RPMI7951 (cell line): ENCODE data around the gene GATAD2A. TPM values are rescaled to one million over a fixed set of nuclear protein-coding genes. Genes with fewer than 3 reads are reported as not detected.
"Not testable (repeated sequence)": the region's sequence is repeated elsewhere in the genome, so short reads cannot be mapped to it uniquely, and the experiment has no call there.

Experiments used
- DNase-seq: peaks from one replicate; pipeline ENCODE4 v3.0.0-alpha.2; 2012; ENCODE audit warnings: low read depth
- total RNA-seq: library from RNA; depleted of rRNA; stranded (reverse); fragments of >200 nt; shearing (Covaris generic); gene quantifications from 2 replicates; pipeline ENCODE4 v1.2.3, GENCODE V29; 2014

The GATAD2A gene
- total RNA-seq, 1 experiment from 2014 or later = 23.9 TPM

- no peak for DNase-seq
Measured at GRCh38 chr19:19465436-19466070, 60.1 kb downstream of the GATAD2A start.

- DNase-seq = no peak
Measured at GRCh38 chr19:19466201-19466600, 60.7 kb downstream of the GATAD2A start.

DNA sequence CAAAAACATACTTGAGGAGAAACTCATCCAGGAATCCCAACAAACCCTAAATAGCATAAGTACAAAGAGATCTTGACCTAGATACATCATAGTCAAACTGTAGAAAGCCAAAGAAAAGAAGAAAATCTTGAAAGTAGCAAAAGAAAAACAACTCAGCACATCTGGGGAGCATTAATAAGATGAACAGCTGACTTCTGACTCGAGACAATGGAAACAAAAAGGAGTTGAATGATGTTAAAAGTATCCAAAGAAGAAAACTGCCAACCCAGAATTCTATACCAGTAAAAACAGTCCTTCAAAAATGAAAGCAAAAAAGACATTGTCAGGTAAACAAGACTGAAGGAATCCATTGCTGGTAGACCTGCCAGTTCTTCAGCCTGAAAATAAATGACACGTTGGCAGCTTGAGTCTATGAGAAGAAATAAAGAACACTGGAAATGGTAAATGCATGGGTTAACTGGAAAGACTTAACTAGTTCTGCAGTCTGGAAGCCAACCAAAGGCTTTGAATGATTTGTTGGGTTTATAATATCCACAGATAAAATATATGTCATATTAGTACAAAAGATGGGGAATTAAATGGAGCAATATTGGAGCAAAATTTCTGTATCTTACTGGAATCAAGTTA is 63.1 kb downstream of the GATAD2A start:
- peak; percentile 36 for DNase-seq

- DNase-seq = no peak
Measured at GRCh38 chr19:19470579-19470978, 65.1 kb downstream of the GATAD2A start.

GRCh38 chr19:19471682-19472081 is 66.2 kb downstream of the GATAD2A start:
- DNase-seq = no peak

DNA sequence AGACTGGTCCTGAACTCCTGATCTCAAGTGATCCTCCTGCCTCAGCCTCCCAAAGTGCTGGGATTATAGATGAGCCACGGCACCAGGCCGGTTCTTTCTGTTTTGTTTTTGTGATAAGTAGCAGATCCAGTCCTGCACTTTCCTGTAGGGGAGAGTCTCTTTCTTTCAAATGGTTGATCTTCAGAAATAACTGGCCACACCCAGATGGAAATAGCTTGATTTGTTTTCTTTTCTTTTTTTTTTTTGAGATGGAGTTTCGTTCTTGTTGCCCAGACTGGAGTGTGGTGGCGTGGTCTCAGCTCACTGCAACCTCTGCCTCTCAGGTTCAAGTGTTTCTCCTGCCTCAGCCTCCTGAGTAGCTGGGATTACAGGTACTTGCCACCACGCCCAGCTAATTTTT is 66.6 kb downstream of the GATAD2A start:
- not testable (repeated sequence) for DNase-seq

DNA sequence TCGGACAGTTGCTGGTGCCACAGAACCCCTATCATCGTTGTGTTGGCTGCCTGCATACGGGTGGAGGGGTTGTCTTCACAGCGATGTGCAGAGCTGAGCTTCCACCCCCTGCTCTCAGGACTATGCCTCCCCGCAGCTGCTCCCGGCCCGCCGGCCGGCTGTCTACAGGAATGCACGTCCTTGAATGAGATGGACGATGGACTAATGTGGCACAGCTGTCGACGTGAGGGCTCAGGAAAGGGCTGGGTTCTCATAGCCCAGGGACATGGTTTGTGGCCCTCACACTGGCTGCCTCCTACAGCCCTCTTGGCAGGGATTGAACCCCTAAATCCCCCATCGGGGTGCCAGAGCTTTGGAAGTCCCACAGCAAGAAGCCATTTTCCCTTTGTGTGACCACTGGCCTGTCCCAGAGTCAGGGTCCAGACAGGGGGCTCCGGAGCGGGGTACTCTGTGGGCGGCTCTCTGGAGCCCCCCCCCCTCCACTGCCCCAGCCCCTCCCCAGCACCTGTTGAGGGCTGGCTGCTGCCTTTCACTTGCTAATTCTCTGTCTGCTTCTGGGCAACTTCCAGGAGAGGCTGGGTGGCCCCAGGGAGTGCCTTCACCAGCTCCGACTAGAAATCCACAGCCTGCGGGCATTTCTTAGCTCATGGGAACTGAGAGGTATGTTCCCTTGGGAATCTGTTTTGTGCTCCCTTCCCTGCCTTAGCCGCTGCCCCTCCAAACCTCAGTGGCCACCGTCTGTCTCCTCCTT is 69.7 kb downstream of the GATAD2A start:
- DNase-seq = no peak

GRCh38 chr19:19475849-19476828 is 70.7 kb downstream of the GATAD2A start:
- peak; percentile 12 for DNase-seq

- DNase-seq = no peak
Measured at GRCh38 chr19:19477705-19478383, 72.4 kb downstream of the GATAD2A start.

DNA sequence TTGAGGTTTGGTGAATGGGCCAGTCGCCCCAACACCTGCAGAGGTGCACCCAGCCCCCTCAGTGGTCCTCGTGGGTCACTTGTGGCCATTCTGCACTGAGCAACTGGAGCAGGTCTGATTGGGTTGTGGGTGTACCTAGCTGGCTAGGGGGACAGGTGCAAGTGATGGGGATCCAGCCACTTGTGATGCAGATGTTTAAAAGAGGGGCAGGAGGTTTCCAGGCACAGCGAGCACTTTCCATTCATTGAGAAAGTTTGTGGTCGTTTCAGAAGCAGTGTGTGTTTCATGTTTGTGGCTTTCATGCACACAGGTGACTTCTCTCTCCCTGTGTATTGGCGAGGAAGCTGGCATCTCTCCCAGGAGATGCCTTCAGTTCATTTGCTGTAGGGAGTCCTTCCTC is 75.2 kb downstream of the GATAD2A start:
- no peak for DNase-seq

GRCh38 chr19:19482809-19483596 is 77.5 kb downstream of the GATAD2A start:
- DNase-seq = no peak

- no peak for DNase-seq
Measured at GRCh38 chr19:19485161-19485997, 79.9 kb downstream of the GATAD2A start.

- no peak for DNase-seq
Measured at GRCh38 chr19:19485998-19486290, 80.5 kb downstream of the GATAD2A start.

DNA sequence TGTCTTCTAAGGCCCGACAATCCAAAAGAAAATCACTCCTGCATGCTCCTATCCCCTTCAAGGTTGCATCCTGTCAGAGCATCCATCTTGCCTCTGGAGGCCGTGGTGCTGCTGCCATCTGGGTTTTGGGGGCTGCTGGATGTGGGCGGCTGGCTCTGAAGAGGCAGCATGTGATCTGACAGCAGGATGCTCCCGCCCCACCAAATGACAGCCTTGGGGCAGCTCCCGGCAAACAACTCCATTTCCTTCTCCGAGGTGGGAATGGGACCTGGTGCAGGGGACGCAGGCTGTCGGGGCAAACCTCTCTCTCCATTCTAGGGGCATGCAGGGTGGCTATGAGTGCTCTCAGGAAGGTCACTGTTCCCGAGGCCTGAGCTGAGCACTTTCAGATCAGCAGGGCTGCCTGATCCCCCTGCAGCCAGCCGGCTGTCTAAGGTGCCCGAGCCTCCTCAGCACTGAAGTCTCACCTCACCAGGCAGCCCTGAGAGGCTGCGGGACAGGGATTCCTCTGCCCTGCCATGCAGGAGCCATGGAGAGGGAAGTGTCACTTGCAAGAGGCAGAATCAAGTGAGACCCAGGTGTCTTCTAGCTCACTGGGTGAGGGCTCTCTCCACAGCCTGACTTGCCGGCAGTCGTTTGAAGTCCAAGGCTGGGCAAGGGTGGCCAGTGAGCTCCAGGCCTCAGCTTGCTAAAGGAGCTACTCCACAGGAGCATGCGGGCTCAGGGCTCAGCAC is 81.0 kb downstream of the GATAD2A start:
- no peak for DNase-seq

DNA sequence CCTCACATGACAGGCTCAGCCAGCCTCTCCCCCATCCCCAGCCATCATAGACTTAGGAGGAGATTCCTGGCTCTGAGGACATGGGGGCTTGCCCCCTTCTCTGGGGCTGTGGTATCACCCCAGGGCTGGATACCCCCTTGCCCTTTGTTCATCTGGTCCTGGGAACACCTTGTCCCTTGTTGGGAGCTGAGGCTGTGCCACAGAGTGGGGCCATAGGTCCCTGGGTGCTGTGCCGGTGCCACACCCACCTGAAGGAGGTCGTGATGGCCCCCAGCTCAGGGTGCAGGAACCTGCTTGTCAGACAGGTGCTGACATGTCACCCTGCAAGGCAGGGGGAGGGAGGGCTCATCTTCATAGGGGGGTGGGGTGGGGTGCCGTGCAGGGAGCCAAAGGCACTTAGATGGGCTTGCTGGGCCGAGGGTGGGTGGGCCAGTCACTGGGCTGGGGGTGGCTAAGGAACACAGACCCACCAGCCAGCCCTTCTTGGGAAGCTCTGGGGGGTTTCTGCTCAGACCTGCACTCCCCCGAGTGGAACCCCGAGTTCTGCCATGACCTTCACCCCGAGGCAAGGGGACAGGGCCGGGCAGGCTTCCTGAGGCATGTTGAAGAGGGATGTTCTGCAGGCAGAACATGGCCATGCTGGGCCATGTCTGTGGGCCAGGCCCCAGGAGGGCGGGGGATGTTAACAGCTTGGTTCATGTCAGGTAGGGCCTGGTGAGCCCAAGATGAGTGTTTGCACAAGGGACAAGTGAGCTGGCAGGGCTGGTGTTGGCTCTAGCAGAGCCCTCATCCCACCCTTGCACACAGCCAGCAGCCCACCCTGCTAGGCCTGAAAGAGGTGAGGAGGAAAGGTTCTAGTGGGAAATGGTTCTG is 81.8 kb downstream of the GATAD2A start:
- no peak for DNase-seq

- no peak for DNase-seq
Measured at GRCh38 chr19:19487950-19488874, 82.7 kb downstream of the GATAD2A start.
